K562 treated with DMSO at 1 percent for 24 hours (cell line): Measurements from ENCODE around the gene HES5. TPM values are rescaled to one million over a fixed set of nuclear protein-coding genes. Genes with fewer than 3 reads are reported as not detected.

Experiments
- total RNA-seq: library from RNA; unstranded; fragments of 300-600 nt; gene quantifications from 2 replicates; pipeline ENCODE4 v1.2.3, GENCODE V29; 2022; ENCODE audit warnings: low read depth; ENCODE audit not compliant: insufficient read depth

The HES5 gene
- total RNA-seq: not detected in 2 replicates

DNA sequence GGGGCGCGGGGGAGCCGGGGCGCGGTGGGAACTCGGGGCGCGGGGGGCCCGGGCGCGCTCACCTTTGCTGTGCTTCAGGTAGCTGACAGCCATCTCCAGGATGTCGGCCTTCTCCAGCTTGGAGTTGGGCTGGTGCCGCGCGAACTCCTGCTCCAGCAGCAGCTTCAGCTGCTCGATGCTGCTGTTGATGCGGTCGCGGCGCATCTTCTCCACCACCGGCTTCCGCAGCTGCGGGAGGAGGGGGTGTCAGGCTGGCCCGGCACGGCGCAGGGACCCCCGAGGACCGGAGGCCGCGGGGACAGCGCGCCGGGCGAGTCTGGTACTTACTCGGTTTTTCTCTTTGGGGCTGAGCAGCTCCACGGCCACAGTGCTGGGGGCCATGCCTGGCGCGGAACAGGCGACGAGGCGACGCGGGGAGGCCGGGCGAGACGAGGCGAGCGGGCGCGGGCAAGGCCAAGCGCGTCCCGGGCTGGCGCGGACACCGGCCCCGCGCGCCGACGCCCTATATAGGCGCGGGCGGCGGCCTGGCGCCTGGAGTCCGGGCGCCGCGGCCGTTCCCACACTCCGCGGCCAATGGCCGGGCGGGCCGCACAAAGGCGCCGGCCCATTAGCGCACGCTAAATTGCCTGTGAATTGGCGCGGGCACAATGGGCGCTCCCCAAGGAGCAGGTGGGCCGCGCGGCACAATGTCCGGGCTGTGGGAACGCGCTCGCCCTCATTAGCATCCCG, at the start of gene HES5:
Gene HES5 (minus strand): TSS at position 480 of the 729 bp plus-strand sequence. CDS start 99 bp downstream, at position 381.

DNA sequence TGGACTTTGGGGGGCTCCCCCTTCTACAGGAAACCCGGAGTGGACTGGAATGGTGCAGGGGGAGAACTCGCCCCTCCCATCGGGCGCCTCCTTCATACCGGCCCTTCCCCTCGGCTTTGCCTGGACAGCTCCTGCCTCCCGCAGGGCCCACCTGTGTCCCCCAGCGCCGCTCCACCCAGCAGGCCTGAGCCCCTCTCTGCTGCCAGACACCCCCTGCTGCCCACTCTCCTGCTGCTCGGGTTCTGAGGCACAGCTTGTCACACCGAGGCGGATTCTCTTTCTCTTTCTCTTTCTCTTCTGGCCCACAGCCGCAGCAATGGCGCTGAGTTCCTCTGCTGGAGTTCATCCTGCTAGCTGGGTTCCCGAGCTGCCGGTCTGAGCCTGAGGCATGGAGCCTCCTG, 26.2 kb upstream of the HES5 start, which contains the start of gene TNFRSF14:
Gene TNFRSF14 (plus strand): TSS at position 95 of the 401 bp plus-strand sequence. CDS start 294 bp downstream, at position 389.

DNA sequence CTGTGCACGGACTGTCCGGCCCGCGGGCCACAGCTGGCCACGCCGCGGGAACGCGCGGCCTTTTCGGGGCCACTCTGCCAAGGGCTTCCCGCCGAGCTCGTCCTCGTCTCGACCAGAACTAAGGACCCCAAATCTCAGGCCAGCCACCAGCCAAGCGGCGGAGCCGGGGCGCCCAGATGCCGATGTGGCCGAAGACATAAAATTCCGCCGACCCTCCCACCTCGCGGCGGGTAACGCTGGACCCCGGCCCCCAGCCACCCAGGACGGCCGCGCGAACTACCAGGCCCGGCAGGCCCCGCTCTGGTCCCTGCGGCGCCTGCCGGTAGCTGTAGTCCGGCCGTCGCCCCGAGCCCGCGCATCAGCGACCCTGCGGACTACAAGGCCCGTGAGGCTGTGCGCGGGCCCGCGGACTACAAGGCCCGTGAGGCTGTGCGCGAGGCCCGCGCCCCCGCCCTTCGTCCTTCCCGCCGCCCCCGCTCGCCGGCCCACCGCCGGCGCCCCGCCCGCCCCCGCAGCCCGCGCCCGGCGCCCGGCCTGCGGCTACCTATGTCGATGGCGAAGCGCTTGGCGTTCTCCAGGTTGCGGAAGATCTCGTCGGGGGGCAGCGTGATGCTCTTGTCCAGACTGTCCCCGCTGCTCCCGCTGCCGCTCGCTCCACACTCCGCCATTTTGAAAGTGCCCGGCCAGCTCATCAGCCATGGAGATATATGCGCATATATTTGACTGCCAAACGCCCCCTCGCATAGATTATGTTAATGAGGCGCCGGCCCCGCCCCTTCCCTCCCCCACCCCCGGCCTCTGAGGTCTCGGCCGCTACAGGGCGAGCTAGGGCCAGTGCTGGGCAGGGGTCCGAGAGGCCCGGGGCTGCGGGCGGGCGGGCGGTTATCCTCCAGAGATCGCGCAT, 3.9 kb downstream of the HES5 start, which contains the start of gene PANK4:
Gene PANK4 (minus strand): TSS at position 677 of the 904 bp plus-strand sequence. CDS start 9 bp downstream, at position 668.

Other genes with a start within 250 kb of the HES5 start
- gene MORN1, start 138.7 kb downstream of the HES5 start, total RNA-seq: 4.3 and 5.9 TPM in 2 replicates
- gene RER1, start 138.4 kb downstream of the HES5 start, total RNA-seq: 74.0 and 84.7 TPM in 2 replicates
- gene PEX10, start 117.7 kb downstream of the HES5 start, total RNA-seq: 13.8 and 15.6 TPM in 2 replicates
- gene PLCH2, start 54.0 kb downstream of the HES5 start, total RNA-seq: not detected in 2 replicates
- gene PANK4, start 3.7 kb downstream of the HES5 start, total RNA-seq: 37.7 and 42.4 TPM in 2 replicates
- 11.8 and 12.1 TPM in 2 replicates for gene TNFRSF14, start 26.1 kb upstream of the HES5 start, total RNA-seq
- gene PRXL2B, start 56.5 kb upstream of the HES5 start, total RNA-seq: 19.6 and 23.0 TPM in 2 replicates
- gene MMEL1, start 102.8 kb upstream of the HES5 start, total RNA-seq: 0.96 TPM in 1 of 2 replicates, not detected in the other